ENCODE data around the gene MSANTD4.
A peak's percentile ranks its signal among the peaks of the same experiment; 100 is the strongest.
"Not testable (repeated sequence)": the region's sequence is repeated elsewhere in the genome, so short reads cannot be mapped to it uniquely, and the experiment has no call there.

Gene MSANTD4

DNA sequence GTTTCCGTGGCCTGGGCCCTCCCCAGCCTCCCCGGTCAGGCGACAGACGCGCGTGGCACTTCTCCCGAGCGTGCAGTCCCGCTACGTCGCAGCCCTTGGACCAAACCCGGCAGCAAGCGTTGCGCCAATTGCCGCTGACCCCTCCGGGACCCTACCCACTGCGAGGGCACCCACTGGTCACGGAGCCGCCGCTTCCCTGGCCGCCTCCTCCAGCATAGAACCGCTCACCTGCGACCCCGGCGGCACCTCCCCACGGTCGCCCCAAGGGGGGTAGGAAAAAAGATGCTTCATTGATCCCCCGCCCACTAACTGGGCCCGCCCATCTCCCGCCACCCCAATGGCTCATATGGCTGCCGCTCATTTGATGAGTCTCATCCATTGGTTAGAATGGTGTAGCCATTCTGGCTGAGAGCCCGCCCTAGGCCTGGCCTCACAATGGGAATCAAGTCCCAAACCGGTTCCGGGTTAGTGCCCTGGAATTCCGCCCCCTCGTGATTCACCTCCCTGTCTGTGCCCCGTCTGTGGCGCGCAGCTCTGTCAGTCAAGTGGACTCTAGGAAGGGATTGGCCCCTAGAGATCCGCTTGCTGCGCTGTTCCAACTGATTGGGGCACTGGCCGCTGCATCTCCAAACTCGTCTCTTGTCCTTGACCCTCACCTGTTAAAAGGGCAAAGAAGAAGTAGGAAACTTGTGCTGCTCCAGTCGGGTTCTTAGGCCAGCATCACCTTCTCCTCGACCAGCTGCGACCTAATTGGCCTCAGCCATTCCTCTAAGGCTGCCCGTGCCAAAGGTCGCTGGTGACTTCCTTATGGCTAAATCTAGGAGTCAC, at the start of gene MSANTD4:
Gene MSANTD4 (minus strand): TSS at position 274 of the 828 bp plus-strand sequence. CDS start 11,323 bp downstream, outside the sequence.
- Histone ChIP-seq H3K9me3 (ENCODE audit: control insufficient read depth, insufficient read depth, low read length) (no peaks in the 10 kb centered on the region), H3K4me1 (ENCODE audit: control insufficient read depth, insufficient read depth, low read length) (no peaks in the 10 kb centered on the region), H3K27ac (ENCODE audit: low read length) (no peak within 1 kb of the TSS), H3K27me3 (ENCODE audit: control insufficient read depth, insufficient read depth, low read length) (no peaks in the 10 kb centered on the region), H3K4me3 (ENCODE audit: low read length) (peak within 1 kb of the TSS; percentile 91), H3K36me3 (ENCODE audit: control insufficient read depth, insufficient read depth, low read length) (no peaks in the 10 kb centered on the region)
- WGBS (ENCODE audit: insufficient coverage, insufficient read length) = no CpG with 5 or more reads among the region's 48 CpGs
- DNase-seq (ENCODE audit: low read depth, low spot score) = peak; percentile 92

GRCh38 chr11:106070606-106071005, 48.6 kb upstream of the MSANTD4 start:
- H3K36me3 ChIP-seq (ENCODE audit: control insufficient read depth, insufficient read depth, low read length) = no peaks in the 10 kb centered on the region
- H3K9me3 ChIP-seq (ENCODE audit: control insufficient read depth, insufficient read depth, low read length) = no peaks in the 10 kb centered on the region
- H3K27ac ChIP-seq (ENCODE audit: low read length) = no peak overlapping the region
- no CpG with 5 or more reads among the region's 3 CpGs for WGBS (ENCODE audit: insufficient coverage, insufficient read length)
- no peaks in the 10 kb centered on the region for H3K27me3 ChIP-seq (ENCODE audit: control insufficient read depth, insufficient read depth, low read length)
- no peaks in the 10 kb centered on the region for H3K4me1 ChIP-seq (ENCODE audit: control insufficient read depth, insufficient read depth, low read length)
- no peak for DNase-seq (ENCODE audit: low read depth, low spot score)
- H3K4me3 ChIP-seq (ENCODE audit: low read length) = no peak overlapping the region

DNA sequence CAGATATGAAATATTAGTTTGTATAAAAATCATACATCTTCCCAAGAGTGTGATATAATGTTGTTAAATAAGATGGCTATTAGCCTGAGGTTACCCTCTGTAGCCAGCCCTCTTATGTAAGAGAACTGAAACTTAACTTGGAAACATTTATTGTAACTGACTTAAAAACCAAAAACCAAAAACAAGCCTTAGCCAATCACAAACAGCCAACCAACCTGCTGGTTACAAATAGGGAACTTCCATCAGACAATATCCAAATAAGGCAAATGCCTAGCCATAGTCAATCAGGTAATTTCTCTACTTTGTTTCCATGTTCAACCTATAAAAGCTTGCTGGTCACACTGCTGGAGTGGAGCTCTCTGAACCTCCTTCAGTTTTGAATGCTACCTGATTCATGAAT, 41.0 kb upstream of the MSANTD4 start:
- Histone ChIP-seq H3K9me3 (ENCODE audit: control insufficient read depth, insufficient read depth, low read length) (no peaks in the 10 kb centered on the region), H3K27ac (ENCODE audit: low read length) (no peak overlapping the region), H3K4me3 (ENCODE audit: low read length) (no peak overlapping the region), H3K27me3 (ENCODE audit: control insufficient read depth, insufficient read depth, low read length) (no peaks in the 10 kb centered on the region), H3K4me1 (ENCODE audit: control insufficient read depth, insufficient read depth, low read length) (no peaks in the 10 kb centered on the region), H3K36me3 (ENCODE audit: control insufficient read depth, insufficient read depth, low read length) (no peaks in the 10 kb centered on the region)
- DNase-seq (ENCODE audit: low read depth, low spot score) = no peak

DNA sequence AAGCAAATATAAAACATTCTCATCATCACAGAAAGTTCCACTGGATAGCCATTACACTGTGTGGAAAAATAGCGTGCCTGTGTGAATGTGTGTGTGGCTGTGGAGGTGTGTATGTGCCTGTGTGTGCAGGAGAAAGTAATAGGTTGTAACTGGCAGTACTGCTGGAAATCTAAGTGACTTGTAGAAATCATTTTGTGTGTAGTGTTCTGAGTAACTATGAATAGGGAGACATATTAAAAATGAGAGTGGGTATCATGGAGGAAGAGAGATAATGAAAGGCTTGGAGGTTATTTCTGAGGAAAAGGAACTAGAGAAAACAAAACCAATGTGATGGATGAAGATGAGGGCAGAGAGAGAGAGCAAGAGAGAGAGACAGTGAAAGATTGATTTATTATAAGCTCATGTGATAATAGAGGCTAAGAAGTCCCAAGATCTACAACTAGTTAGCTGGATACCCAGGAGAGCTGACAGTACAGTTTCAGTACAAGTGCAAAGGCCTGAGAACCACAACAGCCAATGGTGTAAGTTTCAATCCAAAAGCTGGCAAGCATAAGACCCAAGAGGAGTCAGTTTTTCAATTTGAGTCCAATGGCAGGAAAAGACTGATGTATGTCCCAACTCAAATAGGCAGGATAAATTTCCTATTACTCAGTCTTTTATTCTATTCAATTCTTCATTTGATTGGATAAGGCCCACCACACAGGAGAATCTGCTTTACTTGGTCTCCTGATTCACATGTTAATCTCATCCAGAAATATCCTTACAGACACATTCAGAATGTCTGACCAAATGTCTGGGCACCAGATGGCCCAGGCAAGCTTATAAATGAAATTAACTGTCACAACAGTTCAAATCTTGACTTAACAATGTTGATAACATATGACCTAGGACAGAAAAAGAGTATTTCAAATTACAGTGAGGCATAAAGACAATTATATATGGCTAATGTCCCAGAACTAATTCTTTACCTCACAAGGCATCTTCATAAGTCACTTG, 40.2 kb upstream of the MSANTD4 start:
- no peaks in the 10 kb centered on the region for H3K9me3 ChIP-seq (ENCODE audit: control insufficient read depth, insufficient read depth, low read length)
- WGBS (ENCODE audit: insufficient coverage, insufficient read length) = no CpG with 5 or more reads among the region's 1 CpG
- no peak overlapping the region for H3K27ac ChIP-seq (ENCODE audit: low read length)
- H3K4me3 ChIP-seq (ENCODE audit: low read length) = no peak overlapping the region
- no peak for DNase-seq (ENCODE audit: low read depth, low spot score)
- no peaks in the 10 kb centered on the region for H3K36me3 ChIP-seq (ENCODE audit: control insufficient read depth, insufficient read depth, low read length)
- H3K4me1 ChIP-seq (ENCODE audit: control insufficient read depth, insufficient read depth, low read length) = no peaks in the 10 kb centered on the region
- no peaks in the 10 kb centered on the region for H3K27me3 ChIP-seq (ENCODE audit: control insufficient read depth, insufficient read depth, low read length)

GRCh38 chr11:106061249-106061784, 39.3 kb upstream of the MSANTD4 start:
- Histone ChIP-seq H3K9me3 (ENCODE audit: control insufficient read depth, insufficient read depth, low read length) (no peaks in the 10 kb centered on the region), H3K27me3 (ENCODE audit: control insufficient read depth, insufficient read depth, low read length) (no peaks in the 10 kb centered on the region), H3K4me3 (ENCODE audit: low read length) (no peak overlapping the region), H3K36me3 (ENCODE audit: control insufficient read depth, insufficient read depth, low read length) (no peaks in the 10 kb centered on the region), H3K27ac (ENCODE audit: low read length) (no peak overlapping the region), H3K4me1 (ENCODE audit: control insufficient read depth, insufficient read depth, low read length) (no peaks in the 10 kb centered on the region)
- DNase-seq (ENCODE audit: low read depth, low spot score) = no peak

DNA sequence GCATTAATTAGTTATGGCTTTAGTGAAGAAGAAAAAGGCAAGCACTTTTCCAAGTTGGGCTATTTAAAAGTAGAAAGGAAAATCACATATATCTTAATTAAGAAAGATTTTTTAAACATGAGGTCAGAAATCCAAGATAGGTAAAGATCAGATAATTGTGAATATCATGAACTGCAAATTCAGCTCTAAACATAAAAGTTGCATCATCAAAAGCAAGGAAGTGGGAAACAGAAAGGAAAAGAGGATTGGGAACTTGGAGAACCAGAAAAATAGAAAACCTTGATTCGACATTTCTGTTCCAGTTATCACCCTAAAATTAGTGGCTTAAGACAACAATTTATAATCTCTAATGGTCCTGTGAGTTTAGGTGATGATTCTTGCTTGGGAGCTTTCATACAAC, 37.6 kb upstream of the MSANTD4 start:
- no CpG with 5 or more reads among the region's 1 CpG for WGBS (ENCODE audit: insufficient coverage, insufficient read length)
- H3K36me3 ChIP-seq (ENCODE audit: control insufficient read depth, insufficient read depth, low read length) = no peaks in the 10 kb centered on the region
- H3K9me3 ChIP-seq (ENCODE audit: control insufficient read depth, insufficient read depth, low read length) = no peaks in the 10 kb centered on the region
- no peaks in the 10 kb centered on the region for H3K4me1 ChIP-seq (ENCODE audit: control insufficient read depth, insufficient read depth, low read length)
- H3K27me3 ChIP-seq (ENCODE audit: control insufficient read depth, insufficient read depth, low read length) = no peaks in the 10 kb centered on the region
- H3K27ac ChIP-seq (ENCODE audit: low read length) = no peak overlapping the region
- no peak for DNase-seq (ENCODE audit: low read depth, low spot score)
- H3K4me3 ChIP-seq (ENCODE audit: low read length) = no peak overlapping the region

GRCh38 chr11:106058377-106058776, 36.3 kb upstream of the MSANTD4 start:
- not testable (repeated sequence) for H3K4me3 ChIP-seq (ENCODE audit: low read length); H3K27me3 ChIP-seq (ENCODE audit: control insufficient read depth, insufficient read depth, low read length); H3K27ac ChIP-seq (ENCODE audit: low read length); H3K4me1 ChIP-seq (ENCODE audit: control insufficient read depth, insufficient read depth, low read length); H3K9me3 ChIP-seq (ENCODE audit: control insufficient read depth, insufficient read depth, low read length); DNase-seq (ENCODE audit: low read depth, low spot score); H3K36me3 ChIP-seq (ENCODE audit: control insufficient read depth, insufficient read depth, low read length)
- WGBS (ENCODE audit: insufficient coverage, insufficient read length) = no CpG with 5 or more reads among the region's 14 CpGs

DNA sequence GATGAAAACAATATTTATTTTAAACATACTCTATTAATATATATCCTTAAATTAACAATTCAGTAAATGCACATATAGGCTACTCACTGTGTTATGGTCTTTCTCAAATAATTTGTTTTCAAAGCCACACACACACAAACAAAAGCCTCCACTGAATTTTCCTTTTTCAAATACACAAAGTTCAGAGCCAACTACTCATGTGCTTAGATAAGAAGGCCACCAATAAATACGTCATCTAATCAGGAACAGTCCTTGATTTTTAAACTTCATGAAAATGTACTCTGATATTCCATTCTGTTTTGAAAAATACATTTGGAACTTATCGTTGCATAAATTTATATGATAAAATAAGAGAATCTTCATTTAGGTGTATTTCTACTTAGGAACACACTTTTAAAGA, 29.1 kb upstream of the MSANTD4 start:
- Histone ChIP-seq H3K4me1 (ENCODE audit: control insufficient read depth, insufficient read depth, low read length) (no peaks in the 10 kb centered on the region), H3K4me3 (ENCODE audit: low read length) (no peak overlapping the region), H3K27me3 (ENCODE audit: control insufficient read depth, insufficient read depth, low read length) (no peaks in the 10 kb centered on the region), H3K27ac (ENCODE audit: low read length) (no peak overlapping the region), H3K36me3 (ENCODE audit: control insufficient read depth, insufficient read depth, low read length) (no peaks in the 10 kb centered on the region), H3K9me3 (ENCODE audit: control insufficient read depth, insufficient read depth, low read length) (no peaks in the 10 kb centered on the region)
- no CpG with 5 or more reads among the region's 2 CpGs for WGBS (ENCODE audit: insufficient coverage, insufficient read length)
- DNase-seq (ENCODE audit: low read depth, low spot score) = no peak

- Histone ChIP-seq H3K27ac (ENCODE audit: low read length) (no peak overlapping the region), H3K36me3 (ENCODE audit: control insufficient read depth, insufficient read depth, low read length) (no peaks in the 10 kb centered on the region), H3K27me3 (ENCODE audit: control insufficient read depth, insufficient read depth, low read length) (no peaks in the 10 kb centered on the region), H3K4me1 (ENCODE audit: control insufficient read depth, insufficient read depth, low read length) (no peaks in the 10 kb centered on the region), H3K4me3 (ENCODE audit: low read length) (no peak overlapping the region), H3K9me3 (ENCODE audit: control insufficient read depth, insufficient read depth, low read length) (no peaks in the 10 kb centered on the region)
- WGBS (ENCODE audit: insufficient coverage, insufficient read length) = no CpG with 5 or more reads among the region's 5 CpGs
- no peak for DNase-seq (ENCODE audit: low read depth, low spot score)
Measured at GRCh38 chr11:106049727-106050476, 27.9 kb upstream of the MSANTD4 start.

DNA sequence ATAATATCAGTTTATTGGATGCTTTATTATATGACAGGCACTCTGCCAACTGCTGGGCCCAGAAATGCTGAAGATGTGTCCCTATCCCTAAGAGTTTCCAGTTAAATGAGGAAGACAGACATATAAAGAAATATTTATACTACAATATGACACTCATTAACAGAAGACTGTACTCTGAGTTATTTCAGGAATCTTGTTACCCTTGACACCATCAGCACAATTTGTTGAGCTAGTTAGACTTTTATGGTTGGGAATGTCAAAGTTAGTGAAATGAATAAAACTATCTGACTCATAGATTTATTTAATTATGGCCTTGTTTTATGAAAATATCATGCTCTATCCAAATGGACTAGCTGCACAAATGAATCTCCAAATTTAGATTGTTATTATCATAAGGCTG, 25.6 kb upstream of the MSANTD4 start:
- no peaks in the 10 kb centered on the region for H3K27me3 ChIP-seq (ENCODE audit: control insufficient read depth, insufficient read depth, low read length)
- DNase-seq (ENCODE audit: low read depth, low spot score) = no peak
- no peaks in the 10 kb centered on the region for H3K36me3 ChIP-seq (ENCODE audit: control insufficient read depth, insufficient read depth, low read length)
- no peaks in the 10 kb centered on the region for H3K9me3 ChIP-seq (ENCODE audit: control insufficient read depth, insufficient read depth, low read length)
- H3K4me1 ChIP-seq (ENCODE audit: control insufficient read depth, insufficient read depth, low read length) = no peaks in the 10 kb centered on the region
- H3K4me3 ChIP-seq (ENCODE audit: low read length) = no peak overlapping the region
- H3K27ac ChIP-seq (ENCODE audit: low read length) = no peak overlapping the region

Data from iPS DF 6.9 (cell line).